ENCODE measurements around the gene VPS18.

VPS18 gene

DNA sequence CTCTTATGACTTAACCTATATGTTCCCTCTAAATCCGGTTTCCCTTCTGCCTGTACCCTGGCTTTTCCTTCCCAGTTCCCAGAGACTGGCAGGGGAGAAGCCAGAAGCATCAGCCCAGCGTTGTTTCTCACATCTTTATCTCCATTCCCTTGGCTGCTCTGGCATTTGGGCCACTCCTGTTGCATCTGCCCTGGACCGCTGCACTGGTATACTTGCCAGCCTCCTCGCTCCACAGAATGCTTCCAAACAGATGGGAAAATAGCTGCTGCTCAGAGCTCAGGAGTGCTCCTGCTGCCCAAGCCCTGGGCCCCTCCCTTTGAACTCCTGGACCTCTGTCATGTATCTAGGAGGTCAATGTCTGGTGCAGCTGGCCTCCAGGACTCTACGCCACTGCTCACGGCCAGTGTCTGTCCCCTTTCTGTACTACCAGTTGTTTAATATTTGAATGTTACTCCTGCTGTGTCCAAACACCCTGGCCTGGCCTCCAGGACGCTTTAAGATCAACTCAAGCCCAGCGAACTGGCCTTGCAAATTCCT lies 43.6 kb upstream of the VPS18 start:
- TF ChIP-seq, protein P1, sequence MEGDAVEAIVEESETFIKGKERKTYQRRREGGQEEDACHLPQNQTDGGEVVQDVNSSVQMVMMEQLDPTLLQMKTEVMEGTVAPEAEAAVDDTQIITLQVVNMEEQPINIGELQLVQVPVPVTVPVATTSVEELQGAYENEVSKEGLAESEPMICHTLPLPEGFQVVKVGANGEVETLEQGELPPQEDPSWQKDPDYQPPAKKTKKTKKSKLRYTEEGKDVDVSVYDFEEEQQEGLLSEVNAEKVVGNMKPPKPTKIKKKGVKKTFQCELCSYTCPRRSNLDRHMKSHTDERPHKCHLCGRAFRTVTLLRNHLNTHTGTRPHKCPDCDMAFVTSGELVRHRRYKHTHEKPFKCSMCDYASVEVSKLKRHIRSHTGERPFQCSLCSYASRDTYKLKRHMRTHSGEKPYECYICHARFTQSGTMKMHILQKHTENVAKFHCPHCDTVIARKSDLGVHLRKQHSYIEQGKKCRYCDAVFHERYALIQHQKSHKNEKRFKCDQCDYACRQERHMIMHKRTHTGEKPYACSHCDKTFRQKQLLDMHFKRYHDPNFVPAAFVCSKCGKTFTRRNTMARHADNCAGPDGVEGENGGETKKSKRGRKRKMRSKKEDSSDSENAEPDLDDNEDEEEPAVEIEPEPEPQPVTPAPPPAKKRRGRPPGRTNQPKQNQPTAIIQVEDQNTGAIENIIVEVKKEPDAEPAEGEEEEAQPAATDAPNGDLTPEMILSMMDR (conservative IDR thresholded peaks at IDR 0.05; ENCODE audit: control insufficient read depth, insufficient read depth, low read depth, low read length): no peak
- no peak overlapping the region for H3K4me3 ChIP-seq (ENCODE audit: control insufficient read depth, low read depth, low read length)
- no peak for DNase-seq (ENCODE audit: low read depth)

DNA sequence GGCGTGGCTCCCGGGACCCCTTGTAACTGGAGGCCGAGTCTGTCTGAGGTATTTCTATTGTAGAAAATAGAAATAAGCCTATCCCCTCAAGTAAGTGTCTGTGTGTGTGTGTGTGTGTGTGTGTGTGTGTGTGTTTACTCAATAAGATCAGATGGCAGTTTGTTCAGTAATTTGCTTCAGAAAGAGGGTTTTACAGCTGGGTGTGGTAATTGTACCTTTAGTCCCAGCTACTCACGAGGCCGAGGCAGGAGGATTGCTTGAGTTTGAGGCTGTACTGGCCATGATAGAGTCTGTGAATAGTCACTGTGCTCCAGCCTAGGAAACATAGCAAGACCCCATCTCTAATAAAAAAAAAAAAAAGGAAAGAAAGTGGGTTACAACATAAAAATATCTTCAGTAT lies 41.7 kb upstream of the VPS18 start:
- TF ChIP-seq, protein P1 (conservative IDR thresholded peaks at IDR 0.05; ENCODE audit: control insufficient read depth, insufficient read depth, low read depth, low read length): no peak
- no peak overlapping the region for H3K4me3 ChIP-seq (ENCODE audit: control insufficient read depth, low read depth, low read length)
- DNase-seq (ENCODE audit: low read depth): no peak

DNA sequence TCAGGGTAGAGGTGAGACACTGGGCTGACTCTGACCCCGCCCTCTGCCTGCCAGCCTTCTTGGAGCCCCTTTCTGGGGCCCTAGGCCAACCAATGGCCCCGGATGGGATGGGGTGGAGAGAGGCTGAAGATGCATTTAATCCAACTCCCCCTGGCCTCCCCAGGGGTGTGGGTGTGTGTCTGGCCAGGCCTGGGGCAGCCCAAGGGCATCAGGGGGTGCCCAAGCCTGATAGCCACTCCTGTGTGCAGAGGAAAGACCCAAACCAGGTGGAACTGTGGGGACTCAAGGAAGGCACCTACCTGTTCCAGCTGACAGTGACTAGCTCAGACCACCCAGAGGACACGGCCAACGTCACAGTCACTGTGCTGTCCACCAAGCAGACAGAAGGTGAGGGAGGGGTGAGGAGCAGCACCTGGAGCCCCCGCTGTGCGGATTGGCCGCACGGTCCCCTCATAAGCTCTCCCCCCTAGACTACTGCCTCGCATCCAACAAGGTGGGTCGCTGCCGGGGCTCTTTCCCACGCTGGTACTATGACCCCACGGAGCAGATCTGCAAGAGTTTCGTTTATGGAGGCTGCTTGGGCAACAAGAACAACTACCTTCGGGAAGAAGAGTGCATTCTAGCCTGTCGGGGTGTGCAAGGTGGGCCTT lies 40.9 kb upstream of the VPS18 start:
- no peak for DNase-seq (ENCODE audit: low read depth)
- TF ChIP-seq, protein P1 (conservative IDR thresholded peaks at IDR 0.05; ENCODE audit: control insufficient read depth, insufficient read depth, low read depth, low read length): no peak
- no peak overlapping the region for H3K4me3 ChIP-seq (ENCODE audit: control insufficient read depth, low read depth, low read length)

DNA sequence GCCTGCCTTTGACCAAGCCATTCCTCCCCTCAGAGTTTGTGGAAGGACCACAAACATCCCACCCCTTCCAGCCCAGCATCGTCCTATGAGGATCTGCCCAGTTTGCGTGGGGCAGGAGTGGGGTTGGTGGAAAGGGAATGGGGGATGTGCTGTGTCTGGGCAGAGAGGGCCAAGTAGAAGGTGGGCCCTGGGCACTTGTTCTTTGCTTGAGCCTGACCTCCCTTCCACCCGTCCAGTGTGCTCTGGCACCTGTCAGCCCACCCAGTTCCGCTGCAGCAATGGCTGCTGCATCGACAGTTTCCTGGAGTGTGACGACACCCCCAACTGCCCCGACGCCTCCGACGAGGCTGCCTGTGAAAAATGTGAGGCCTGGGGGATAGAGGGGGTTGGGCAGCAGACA lies 40.1 kb upstream of the VPS18 start:
- DNase-seq (ENCODE audit: low read depth): no peak
- no peak overlapping the region for H3K4me3 ChIP-seq (ENCODE audit: control insufficient read depth, low read depth, low read length)
- TF ChIP-seq, protein P1 (conservative IDR thresholded peaks at IDR 0.05; ENCODE audit: control insufficient read depth, insufficient read depth, low read depth, low read length): no peak

DNA sequence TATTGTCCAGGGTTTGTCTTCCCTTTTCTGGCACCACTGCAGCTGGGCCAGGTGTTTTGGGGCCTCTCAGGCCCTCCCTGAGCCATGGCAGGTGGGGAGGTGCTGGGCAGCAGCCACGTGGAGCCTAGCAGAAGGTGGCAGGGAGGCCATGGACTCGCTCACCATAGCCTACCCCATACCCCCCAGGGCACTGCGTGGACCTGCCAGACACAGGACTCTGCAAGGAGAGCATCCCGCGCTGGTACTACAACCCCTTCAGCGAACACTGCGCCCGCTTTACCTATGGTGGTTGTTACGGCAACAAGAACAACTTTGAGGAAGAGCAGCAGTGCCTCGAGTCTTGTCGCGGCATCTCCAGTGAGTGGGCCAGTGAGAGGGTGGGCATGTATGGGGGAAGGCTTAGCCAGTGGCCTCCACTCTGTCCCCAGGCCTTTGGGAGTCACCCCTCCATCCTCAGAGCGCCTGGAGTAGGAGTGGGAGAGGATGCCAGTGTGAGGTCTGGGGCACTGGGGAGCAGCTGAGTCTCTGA lies 38.5 kb upstream of the VPS18 start:
- H3K4me3 ChIP-seq (ENCODE audit: control insufficient read depth, low read depth, low read length): no peak overlapping the region
- TF ChIP-seq, protein P1 (conservative IDR thresholded peaks at IDR 0.05; ENCODE audit: control insufficient read depth, insufficient read depth, low read depth, low read length): no peak
- no peak for DNase-seq (ENCODE audit: low read depth)

DNA sequence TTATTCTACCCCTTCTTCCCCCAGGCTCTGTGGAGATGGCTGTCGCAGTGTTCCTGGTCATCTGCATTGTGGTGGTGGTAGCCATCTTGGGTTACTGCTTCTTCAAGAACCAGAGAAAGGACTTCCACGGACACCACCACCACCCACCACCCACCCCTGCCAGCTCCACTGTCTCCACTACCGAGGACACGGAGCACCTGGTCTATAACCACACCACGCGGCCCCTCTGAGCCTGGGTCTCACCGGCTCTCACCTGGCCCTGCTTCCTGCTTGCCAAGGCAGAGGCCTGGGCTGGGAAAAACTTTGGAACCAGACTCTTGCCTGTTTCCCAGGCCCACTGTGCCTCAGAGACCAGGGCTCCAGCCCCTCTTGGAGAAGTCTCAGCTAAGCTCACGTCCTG lies 37.5 kb upstream of the VPS18 start:
- no peak for DNase-seq (ENCODE audit: low read depth)
- H3K4me3 ChIP-seq (ENCODE audit: control insufficient read depth, low read depth, low read length): no peak overlapping the region
- TF ChIP-seq, protein P1 (conservative IDR thresholded peaks at IDR 0.05; ENCODE audit: control insufficient read depth, insufficient read depth, low read depth, low read length): no peak
